ENCODE results near the gene ADISSP.

- TF ChIP-seq CTCF (conservative IDR thresholded peaks at IDR 0.05; ENCODE audit: low read depth, low read length) (no peak), EZH2 (IDR thresholded peaks at IDR 0.05; ENCODE audit: borderline replicate concordance, low read depth, low read length, poor library complexity, severe bottlenecking) (no peak)
Observed at GRCh38 chr20:3753501-3754275, 13.9 kb downstream of the ADISSP start.
